ENCODE data around the gene SYK.
A peak's percentile ranks its signal among the peaks of the same experiment; 100 is the strongest.

Gene SYK

DNA sequence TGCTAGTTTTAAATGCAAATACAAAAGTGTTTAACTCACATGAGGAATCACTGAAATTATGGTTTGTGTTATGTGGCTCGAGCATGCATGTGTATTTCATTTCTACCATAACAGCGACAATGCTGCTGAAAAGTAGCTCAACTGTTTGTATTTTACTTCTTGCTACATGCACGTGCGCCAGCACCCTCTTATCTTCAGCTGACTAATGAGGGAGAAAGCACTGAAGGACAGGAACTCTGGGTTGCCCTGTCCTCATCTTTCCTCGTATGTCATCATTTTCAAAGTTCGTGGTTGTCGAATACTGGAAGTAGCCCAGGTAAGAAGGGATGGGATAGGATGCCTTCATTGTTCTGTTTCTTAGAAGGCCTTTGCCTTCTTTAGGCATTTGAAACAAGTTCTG is 120.3 kb downstream of the SYK start:
- no peak for TF ChIP-seq CTCF (IDR thresholded peaks at IDR 0.05; ENCODE audit: low read depth, low read length, missing control alignments)
- H3K4me3 ChIP-seq (replicated peaks; ENCODE audit: low read depth, low read length) = no peak overlapping the region
- DNase-seq (ENCODE audit: extremely low read depth, low read depth) = no peak

GRCh38 chr9:90925581-90926257 is 124.1 kb downstream of the SYK start:
- no peak for TF ChIP-seq CTCF (IDR thresholded peaks at IDR 0.05; ENCODE audit: low read depth, low read length, missing control alignments)
- DNase-seq (ENCODE audit: extremely low read depth, low read depth) = peak; percentile 73
- no peak overlapping the region for H3K4me3 ChIP-seq (replicated peaks; ENCODE audit: low read depth, low read length)

DNA sequence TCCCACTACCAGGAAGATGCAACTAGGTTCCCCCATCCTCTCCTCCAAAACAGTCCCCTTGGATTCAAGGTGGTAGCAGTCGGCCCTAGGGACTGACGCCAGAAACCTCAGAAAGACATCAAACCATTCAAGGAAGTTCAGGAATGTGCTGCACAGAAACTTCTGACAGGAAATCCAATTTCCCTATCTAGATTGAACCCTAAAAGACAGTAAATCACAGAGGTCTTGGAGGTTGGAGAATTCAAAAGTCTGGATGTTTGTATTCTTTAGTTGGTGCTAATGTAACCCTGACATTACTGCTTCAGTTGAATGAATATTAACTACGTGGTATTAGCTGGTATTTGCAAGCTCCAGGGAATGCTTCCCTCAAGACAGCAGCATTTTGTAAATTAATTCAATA is 125.3 kb downstream of the SYK start:
- no peak for TF ChIP-seq CTCF (IDR thresholded peaks at IDR 0.05; ENCODE audit: low read depth, low read length, missing control alignments)
- DNase-seq (ENCODE audit: extremely low read depth, low read depth) = no peak
- no peak overlapping the region for H3K4me3 ChIP-seq (replicated peaks; ENCODE audit: low read depth, low read length)

- TF ChIP-seq CTCF (IDR thresholded peaks at IDR 0.05; ENCODE audit: low read depth, low read length, missing control alignments) = no peak
- no peak for DNase-seq (ENCODE audit: extremely low read depth, low read depth)
- no peak overlapping the region for H3K4me3 ChIP-seq (replicated peaks; ENCODE audit: low read depth, low read length)
Measured at GRCh38 chr9:90927496-90927895, 125.9 kb downstream of the SYK start.

- TF ChIP-seq CTCF (IDR thresholded peaks at IDR 0.05; ENCODE audit: low read depth, low read length, missing control alignments) = no peak
- no peak overlapping the region for H3K4me3 ChIP-seq (replicated peaks; ENCODE audit: low read depth, low read length)
- no peak for DNase-seq (ENCODE audit: extremely low read depth, low read depth)
Measured at GRCh38 chr9:90929626-90930025, 128.0 kb downstream of the SYK start.

GRCh38 chr9:90933468-90933867 is 131.8 kb downstream of the SYK start:
- TF ChIP-seq CTCF (IDR thresholded peaks at IDR 0.05; ENCODE audit: low read depth, low read length, missing control alignments) = no peak
- no peak for DNase-seq (ENCODE audit: extremely low read depth, low read depth)
- no peak overlapping the region for H3K4me3 ChIP-seq (replicated peaks; ENCODE audit: low read depth, low read length)

GRCh38 chr9:90939351-90939750 is 137.7 kb downstream of the SYK start:
- no peak overlapping the region for H3K4me3 ChIP-seq (replicated peaks; ENCODE audit: low read depth, low read length)
- no peak for TF ChIP-seq CTCF (IDR thresholded peaks at IDR 0.05; ENCODE audit: low read depth, low read length, missing control alignments)
- DNase-seq (ENCODE audit: extremely low read depth, low read depth) = no peak

Data from HFF-Myc (cell line).